HUES48 (cell line): Measurements from ENCODE around the gene SP8.
A peak's percentile ranks its signal among the peaks of the same experiment; 100 is the strongest.

Experiments
- H3K27ac ChIP-seq: one replicate; pipeline ENCODE4 v1.7.0; 2013; ENCODE audit warnings: low read depth, low read length, inconsistent platforms
- H3K27me3 ChIP-seq: 2 replicates; pipeline ENCODE4 v1.6.1; 2013; ENCODE audit warnings: mild to moderate bottlenecking, low read length; ENCODE audit not compliant: control insufficient read depth, insufficient read depth
- H3K36me3 ChIP-seq: 2 replicates; pipeline ENCODE4 v1.6.1; 2013; ENCODE audit warnings: low read length; ENCODE audit not compliant: control insufficient read depth, insufficient read depth
- H3K4me1 ChIP-seq: 2 replicates; pipeline ENCODE4 v1.6.1; 2013; ENCODE audit warnings: mild to moderate bottlenecking, low read length; ENCODE audit not compliant: control insufficient read depth, insufficient read depth
- H3K4me3 ChIP-seq: 2 replicates; pipeline ENCODE4 v1.5.1; 2013; ENCODE audit warnings: mild to moderate bottlenecking, low read depth, low read length
- H3K9ac ChIP-seq: 2 replicates; pipeline ENCODE4 v1.6.1; 2013; ENCODE audit warnings: mild to moderate bottlenecking, low read depth, low read length, moderate library complexity
- H3K9me3 ChIP-seq: 2 replicates; pipeline ENCODE4 v1.6.1; 2013; ENCODE audit warnings: low read length; ENCODE audit not compliant: control insufficient read depth, insufficient read depth

Gene SP8

GRCh38 chr7:20784388-20785156, 2.1 kb downstream of the SP8 start:
- peaks cover 53% of the 10 kb centered on the region for H3K4me1 ChIP-seq
- H3K27me3 ChIP-seq: peaks cover 73% of the 10 kb centered on the region
- H3K36me3 ChIP-seq: no peaks in the 10 kb centered on the region
- H3K9me3 ChIP-seq: no peaks in the 10 kb centered on the region
- peak overlapping the region; percentile 31; the same call in 1 of the 2 replicates for H3K9ac ChIP-seq
- no peak overlapping the region for H3K27ac ChIP-seq
- H3K4me3 ChIP-seq: peak overlapping the region; percentile 77

DNA sequence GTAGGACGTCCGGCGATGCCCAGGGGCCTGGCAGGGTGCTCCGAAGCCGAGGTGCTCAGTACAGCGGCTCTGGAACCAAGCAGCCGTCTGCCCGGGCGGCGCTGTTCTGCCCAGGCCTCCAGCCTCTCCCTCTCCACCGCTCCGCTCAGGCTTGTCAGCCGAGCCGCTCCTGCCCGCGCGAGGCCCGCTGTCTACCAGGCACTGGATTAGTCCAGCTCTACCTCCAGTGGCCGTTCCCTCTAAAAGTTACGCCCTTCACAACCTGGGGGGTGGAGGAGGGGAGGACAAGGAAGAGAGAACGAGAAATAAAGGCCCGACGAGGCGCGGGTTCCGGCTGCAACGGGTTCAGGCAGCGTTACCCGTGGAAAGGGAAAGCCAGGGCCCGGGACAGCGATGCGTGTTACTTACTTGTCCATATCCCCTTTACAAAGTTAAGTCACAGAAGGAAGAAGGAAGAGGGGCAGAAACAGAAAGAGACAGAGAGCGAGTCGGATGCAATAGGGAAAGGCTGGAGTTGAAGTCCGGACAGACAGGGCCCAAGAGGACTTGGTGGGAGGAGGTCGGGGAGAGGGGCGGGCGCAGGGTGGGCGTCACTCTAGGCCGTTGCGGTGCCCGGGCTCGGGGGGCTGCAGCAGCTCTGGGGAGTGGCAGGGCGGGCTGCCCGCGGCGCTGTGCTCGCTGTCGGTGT, 2.8 kb downstream of the SP8 start:
- Histone ChIP-seq H3K4me3 (peak overlapping the region; percentile 77), H3K36me3 (no peaks in the 10 kb centered on the region), H3K4me1 (peaks cover 53% of the 10 kb centered on the region), H3K9me3 (no peaks in the 10 kb centered on the region), H3K27ac (peak overlapping the region; percentile 94), H3K27me3 (peaks cover 73% of the 10 kb centered on the region), H3K9ac (peak overlapping the region; percentile 63)

- peak overlapping the region; percentile 77 for H3K4me3 ChIP-seq
- peaks cover 71% of the 10 kb centered on the region for H3K27me3 ChIP-seq
These were observed 3.5 kb downstream of the SP8 start for GRCh38 chr7:20783125-20783699.

DNA sequence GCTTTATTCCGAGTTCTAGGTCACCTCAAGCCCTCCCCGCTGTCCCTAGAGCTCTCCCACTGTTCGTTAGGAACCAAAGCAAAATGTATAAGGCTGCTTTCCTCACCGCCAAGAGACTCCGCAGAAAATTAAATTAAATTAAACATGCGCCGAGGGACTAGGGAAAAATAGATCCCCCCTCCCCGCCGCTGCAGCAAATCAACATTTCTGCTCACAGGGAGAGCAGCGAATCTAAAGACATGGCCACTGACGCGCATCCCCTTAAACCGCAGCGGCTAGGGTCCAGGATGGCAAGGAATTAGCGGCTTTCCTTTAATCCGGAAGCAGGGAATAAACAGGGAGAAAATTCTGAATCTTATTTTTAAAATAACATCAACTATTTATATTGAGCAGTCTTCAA, 7.6 kb downstream of the SP8 start:
- H3K4me3 ChIP-seq: peak overlapping the region; percentile 68
- H3K27me3 ChIP-seq: peaks cover 71% of the 10 kb centered on the region
- no peak overlapping the region for H3K9ac ChIP-seq
- peaks cover 69% of the 10 kb centered on the region for H3K4me1 ChIP-seq
- H3K9me3 ChIP-seq: no peaks in the 10 kb centered on the region
- H3K36me3 ChIP-seq: no peaks in the 10 kb centered on the region
- H3K27ac ChIP-seq: no peak overlapping the region

More at GRCh38 chr7:20783125-20783699, 3.5 kb downstream of the SP8 start:
- Histone ChIP-seq H3K9me3 (no peaks in the 10 kb centered on the region), H3K27ac (peak overlapping the region; percentile 94), H3K36me3 (no peaks in the 10 kb centered on the region), H3K9ac (peak overlapping the region; percentile 70), H3K4me1 (peaks cover 47% of the 10 kb centered on the region)

DNA sequence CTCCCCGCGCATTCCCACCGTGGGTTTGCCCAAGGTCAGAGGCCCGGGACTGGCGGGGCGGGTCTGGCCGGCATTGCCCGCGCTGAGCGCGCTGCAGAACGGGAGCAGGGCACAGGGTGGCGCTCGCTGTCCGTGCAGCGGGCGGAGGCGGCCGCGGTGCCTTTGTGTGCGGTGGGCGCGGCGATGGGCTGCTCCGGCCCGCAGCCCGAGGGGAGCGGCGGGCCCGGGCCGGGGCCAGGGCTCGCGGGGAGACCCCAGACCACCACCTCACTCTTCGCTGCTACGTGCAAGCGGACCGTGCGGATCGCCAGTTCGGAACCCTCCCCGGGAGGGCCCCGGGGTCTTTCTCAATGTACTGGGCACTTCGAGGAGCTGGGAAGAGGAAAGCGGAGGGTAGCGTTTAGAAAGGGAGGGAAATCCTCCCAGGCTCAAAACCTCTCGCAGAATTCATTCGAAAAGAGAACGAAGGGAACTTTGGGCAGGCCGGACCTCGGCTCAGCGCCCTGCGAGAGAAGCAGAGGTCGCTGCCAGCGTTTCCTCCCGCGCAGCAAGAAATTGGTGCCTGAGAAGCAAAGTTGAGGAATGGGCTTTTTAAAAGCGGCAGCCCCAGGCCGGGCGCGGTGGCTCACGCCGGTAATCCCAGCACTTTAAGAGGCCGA, 8.5 kb downstream of the SP8 start:
- H3K27me3 ChIP-seq: peaks cover 64% of the 10 kb centered on the region
- peak overlapping the region; percentile 68 for H3K4me3 ChIP-seq

DNA sequence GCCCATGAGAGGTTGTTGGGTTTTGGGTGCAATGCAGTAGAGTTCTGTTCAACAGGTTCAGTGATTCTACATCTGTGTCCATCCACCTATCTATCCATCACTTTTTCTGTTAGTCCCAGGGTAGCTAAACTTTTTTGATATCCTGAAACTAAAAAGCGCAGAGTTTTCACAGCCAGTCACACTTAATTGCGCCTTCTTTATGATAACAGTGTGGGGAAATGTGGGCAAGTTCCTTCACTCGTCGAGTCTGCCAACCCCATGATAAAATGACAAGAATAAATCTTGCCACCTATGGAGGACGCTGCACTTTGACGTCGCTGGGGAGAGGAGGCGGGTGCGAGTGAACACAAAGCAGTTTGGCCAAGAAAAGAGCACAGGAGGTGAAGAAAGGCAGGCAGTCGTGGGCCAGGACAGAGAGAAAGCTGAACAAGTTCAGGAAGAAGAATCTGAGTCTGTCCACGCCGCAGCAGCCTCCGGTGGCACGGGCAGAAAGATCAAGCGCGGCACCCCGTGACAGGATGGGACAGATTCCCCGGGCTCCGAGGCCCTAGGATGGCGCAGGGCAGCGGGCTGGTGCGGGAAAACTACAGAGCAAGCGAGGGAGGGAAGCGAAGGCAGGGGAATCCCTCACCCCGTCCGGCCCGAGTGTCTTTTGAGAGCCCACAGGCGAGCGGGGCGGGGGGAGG, 9.2 kb downstream of the SP8 start:
- Histone ChIP-seq H3K4me1 (peaks cover 64% of the 10 kb centered on the region), H3K9me3 (no peaks in the 10 kb centered on the region), H3K4me3 (peak overlapping the region; percentile 68), H3K9ac (no peak overlapping the region; the same call in 1 of the 2 replicates), H3K27ac (no peak overlapping the region), H3K36me3 (no peaks in the 10 kb centered on the region), H3K27me3 (peaks cover 63% of the 10 kb centered on the region)

More for the DNA sequence above, 8.5 kb downstream of the SP8 start:
- peaks cover 69% of the 10 kb centered on the region for H3K4me1 ChIP-seq
- no peaks in the 10 kb centered on the region for H3K9me3 ChIP-seq
- no peaks in the 10 kb centered on the region for H3K36me3 ChIP-seq
- H3K9ac ChIP-seq: peak overlapping the region; percentile 40; the same call in 1 of the 2 replicates
- peak overlapping the region; percentile 81 for H3K27ac ChIP-seq

DNA sequence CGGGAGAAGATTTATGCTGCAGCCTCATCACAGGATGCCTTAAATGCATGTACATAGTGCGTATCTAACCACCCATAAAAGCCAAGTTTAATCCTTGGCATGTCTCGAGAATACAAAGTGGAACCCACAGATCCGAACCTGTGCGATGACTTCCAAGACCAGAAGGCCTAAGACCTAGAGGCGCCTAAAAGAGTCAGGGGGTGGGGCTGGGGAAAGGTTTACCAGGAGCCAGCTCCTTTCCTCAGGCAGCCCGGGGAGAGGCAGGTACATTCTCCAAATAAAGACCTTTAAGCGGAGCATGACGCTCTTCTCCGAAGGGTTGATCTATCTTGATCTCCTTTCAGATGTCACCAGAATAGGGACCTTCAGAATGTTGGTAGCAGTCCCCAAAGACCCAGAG, 9.7 kb downstream of the SP8 start:
- no peak overlapping the region for H3K9ac ChIP-seq
- H3K4me1 ChIP-seq: peaks cover 58% of the 10 kb centered on the region
- no peaks in the 10 kb centered on the region for H3K36me3 ChIP-seq
- H3K9me3 ChIP-seq: no peaks in the 10 kb centered on the region
- H3K27me3 ChIP-seq: peaks cover 59% of the 10 kb centered on the region
- peak overlapping the region; percentile 41 for H3K27ac ChIP-seq
- H3K4me3 ChIP-seq: peak overlapping the region; percentile 68

GRCh38 chr7:20776214-20776911, 10.3 kb downstream of the SP8 start:
- Histone ChIP-seq H3K4me3 (peak overlapping the region; percentile 68), H3K36me3 (no peaks in the 10 kb centered on the region), H3K27me3 (peaks cover 59% of the 10 kb centered on the region), H3K9me3 (no peaks in the 10 kb centered on the region), H3K9ac (no peak overlapping the region), H3K27ac (peak overlapping the region; percentile 58), H3K4me1 (peaks cover 52% of the 10 kb centered on the region)

DNA sequence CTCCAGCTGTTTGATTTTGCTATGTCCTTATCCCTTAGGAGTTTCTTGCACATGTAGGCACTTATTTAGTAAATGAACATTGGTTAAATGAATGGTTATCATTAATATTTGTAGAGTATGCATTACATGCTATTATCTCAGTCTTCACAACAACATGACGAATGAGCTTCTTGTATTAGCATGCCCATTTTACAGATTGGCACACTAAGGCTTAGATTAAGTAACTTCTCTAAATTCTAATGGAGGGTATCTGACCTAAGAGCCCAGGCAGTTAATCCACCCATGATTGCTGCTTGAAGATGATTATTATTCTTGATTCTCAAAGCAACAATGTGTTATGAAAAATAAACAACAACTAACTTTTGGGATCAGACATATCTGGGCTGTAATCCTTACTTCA, 32.7 kb downstream of the SP8 start:
- no peak overlapping the region for H3K27ac ChIP-seq
- H3K27me3 ChIP-seq: no peaks in the 10 kb centered on the region
- H3K4me3 ChIP-seq: no peak overlapping the region
- H3K9ac ChIP-seq: no peak overlapping the region
- H3K9me3 ChIP-seq: no peaks in the 10 kb centered on the region
- H3K4me1 ChIP-seq: no peaks in the 10 kb centered on the region
- H3K36me3 ChIP-seq: no peaks in the 10 kb centered on the region

DNA sequence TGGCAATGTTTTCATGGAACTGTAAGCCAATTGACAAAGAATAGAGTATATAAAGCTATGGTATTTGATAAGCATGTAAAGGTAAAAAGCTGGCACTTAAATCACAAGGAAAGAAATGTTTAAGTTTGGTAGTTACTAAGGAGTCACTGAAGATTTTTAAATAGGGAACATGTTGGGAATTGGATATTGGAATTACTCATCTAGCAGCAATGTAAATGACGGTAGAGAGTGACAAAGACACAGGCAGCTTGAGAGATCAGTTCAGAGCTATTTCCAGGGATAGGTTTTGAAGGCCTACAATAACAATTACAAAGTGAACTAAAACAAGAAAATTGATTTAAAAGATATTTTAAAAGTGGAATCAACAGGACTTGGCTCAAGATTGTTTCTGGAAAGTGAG, 36.8 kb downstream of the SP8 start:
- Histone ChIP-seq H3K4me3 (no peak overlapping the region), H3K9me3 (no peaks in the 10 kb centered on the region), H3K9ac (no peak overlapping the region), H3K27ac (no peak overlapping the region), H3K27me3 (no peaks in the 10 kb centered on the region), H3K4me1 (0 out of 2 replicates have a peak, but pooled peaks cover 6% of the 10 kb centered on the region), H3K36me3 (no peaks in the 10 kb centered on the region)
